ENCODE data around the gene ROR1. TPM values are rescaled to one million over a fixed set of nuclear protein-coding genes. Genes with fewer than 3 reads are reported as not detected.
A peak's percentile ranks its signal among the peaks of the same experiment; 100 is the strongest.

The ROR1 gene
- total and polyA plus RNA-seq, 2 donors (not counting 1 experiment from before 2014, with no cell fraction given): 0.46 to 16.0 TPM

GRCh38 chr1:64013395-64013794 lies 239.6 kb downstream of the ROR1 start:
- Histone ChIP-seq H4K20me1 (ENCODE audit: control insufficient read depth, insufficient read depth, low read length, poor library complexity, severe bottlenecking) (no peaks in the 10 kb centered on the region), H3K4me2 (replicated peaks; ENCODE audit: low read depth, low read length, poor library complexity, severe bottlenecking) (no peak overlapping the region), H3K9ac (ENCODE audit: low read length) (no peak overlapping the region), H2AFZ (ENCODE audit: insufficient read depth, low read depth, low read length, poor library complexity, severe bottlenecking) (no peak overlapping the region), H3K27ac (ENCODE audit: low read length in 2 of 2) (no peak overlapping the region), H3K9me3 (ENCODE audit: control extremely low read depth in 1 of 3, control insufficient read depth in 2 of 3, insufficient read depth in 1 of 3, low read length in 2 of 3) (no peaks in the 10 kb centered on the region), H3K4me3 (ENCODE audit: control extremely low read depth in 1 of 5, extremely low read depth in 1 of 5, insufficient read depth in 1 of 5, low read depth in 2 of 5, low read length in 4 of 5) (no peak overlapping the region), H3K4me1 (ENCODE audit: control insufficient read depth in 2 of 2, insufficient read depth in 2 of 2, low read length in 2 of 2) (no peaks in the 10 kb centered on the region), H3K27me3 (replicated peaks in 1 of 4; ENCODE audit: control extremely low read depth in 1 of 4, control insufficient read depth in 3 of 4, insufficient read depth in 4 of 4, low read length in 3 of 4) (no peaks in the 10 kb centered on the region), H3K36me3 (replicated peaks in 1 of 2; ENCODE audit: control extremely low read depth in 1 of 2, control insufficient read depth in 1 of 2, extremely low read depth in 1 of 2, insufficient read depth in 2 of 2, low read length in 1 of 2) (no peaks in the 10 kb centered on the region), H3K79me2 (ENCODE audit: control insufficient read depth, insufficient read depth, low read length) (no peaks in the 10 kb centered on the region)
- ATAC-seq (ENCODE audit: low read depth): no peak
- CTCF ChIA-PET: no interaction called here
- DNase-seq: no peak
- intact Hi-C loops (cut with micrococcal nuclease): no loop called here
- POLR2A ChIA-PET: no interaction called here
- Mint-ChIP-seq H3K4me3 (no peak overlapping the region), H3K4me1 (no peaks in the 10 kb centered on the region), H3K27ac (no peak overlapping the region), H3K9me3 (ENCODE audit: insufficient read depth) (no peaks in the 10 kb centered on the region), H3K27me3 (peaks cover under 1% of the 10 kb centered on the region)
- 60% methylated on average over 4 of the region's 4 CpGs for WGBS (ENCODE audit: insufficient coverage)
- TF ChIP-seq CTCF (IDR thresholded peaks at IDR 0.05) (no peak), EZH2 (IDR thresholded peaks at IDR 0.05; ENCODE audit: borderline replicate concordance, insufficient read depth, low read depth, low read length, poor library complexity, severe bottlenecking) (no peak)

- Mint-ChIP-seq H3K4me1 (peaks cover 5% of the 10 kb centered on the region), H3K9me3 (ENCODE audit: insufficient read depth) (no peaks in the 10 kb centered on the region), H3K4me3 (peak overlapping the region; percentile 4), H3K27me3 (no peaks in the 10 kb centered on the region), H3K27ac (no peak overlapping the region)
- peak overlapping the region; percentile 44 for H3K4me2 ChIP-seq (replicated peaks; ENCODE audit: low read depth, low read length, poor library complexity, severe bottlenecking)
- no peaks in the 10 kb centered on the region for H3K36me3 ChIP-seq (replicated peaks in 1 of 2; ENCODE audit: control extremely low read depth in 1 of 2, control insufficient read depth in 1 of 2, extremely low read depth in 1 of 2, insufficient read depth in 2 of 2, low read length in 1 of 2)
- peak overlapping the region; percentile 84 for H2AFZ ChIP-seq (ENCODE audit: insufficient read depth, low read depth, low read length, poor library complexity, severe bottlenecking)
- no peaks in the 10 kb centered on the region for H4K20me1 ChIP-seq (ENCODE audit: control insufficient read depth, insufficient read depth, low read length, poor library complexity, severe bottlenecking)
- H3K4me1 ChIP-seq (ENCODE audit: control insufficient read depth in 2 of 2, insufficient read depth in 2 of 2, low read length in 2 of 2): peaks cover 0 to 7% of the 10 kb centered on the region in 2 donors
- H3K27ac ChIP-seq (ENCODE audit: low read length in 2 of 2): no peak overlapping the region
- H3K79me2 ChIP-seq (ENCODE audit: control insufficient read depth, insufficient read depth, low read length): no peaks in the 10 kb centered on the region
- intact Hi-C loops (cut with micrococcal nuclease): no loop called here
- DNase-seq (peak; percentile 44), ATAC-seq (ENCODE audit: low read depth) (no peak)
- TF ChIP-seq CTCF (IDR thresholded peaks at IDR 0.05) (no peak), EZH2 (IDR thresholded peaks at IDR 0.05; ENCODE audit: borderline replicate concordance, insufficient read depth, low read depth, low read length, poor library complexity, severe bottlenecking) (no peak)
- CTCF ChIA-PET: no interaction called here
- H3K9me3 ChIP-seq (ENCODE audit: control extremely low read depth in 1 of 3, control insufficient read depth in 2 of 3, insufficient read depth in 1 of 3, low read length in 2 of 3): no peaks in the 10 kb centered on the region
- H3K27me3 ChIP-seq (replicated peaks in 1 of 4; ENCODE audit: control extremely low read depth in 1 of 4, control insufficient read depth in 3 of 4, insufficient read depth in 4 of 4, low read length in 3 of 4): no peaks in the 10 kb centered on the region
- peak overlapping the region in 1 of 5 experiments; percentile 18 for H3K4me3 ChIP-seq (ENCODE audit: control extremely low read depth in 1 of 5, extremely low read depth in 1 of 5, insufficient read depth in 1 of 5, low read depth in 2 of 5, low read length in 4 of 5)
- POLR2A ChIA-PET: no interaction called here
- peak overlapping the region; percentile 34 for H3K9ac ChIP-seq (ENCODE audit: low read length)
- WGBS (ENCODE audit: insufficient coverage): no CpG with 5 or more reads among the region's 2 CpGs
Measured at GRCh38 chr1:64019818-64020217, 246.0 kb downstream of the ROR1 start.
